Amniotic epithelial cell (primary cell): ENCODE results near the gene NINJ2.

Source experiments
- DNase-seq: peaks from one replicate; pipeline ENCODE4 v3.0.0-alpha.2; 2010; ENCODE audit warnings: low read depth

NINJ2 gene

GRCh38 chr12:673849-674248 lies 10.6 kb upstream of the NINJ2 start:
- DNase-seq: no peak

DNA sequence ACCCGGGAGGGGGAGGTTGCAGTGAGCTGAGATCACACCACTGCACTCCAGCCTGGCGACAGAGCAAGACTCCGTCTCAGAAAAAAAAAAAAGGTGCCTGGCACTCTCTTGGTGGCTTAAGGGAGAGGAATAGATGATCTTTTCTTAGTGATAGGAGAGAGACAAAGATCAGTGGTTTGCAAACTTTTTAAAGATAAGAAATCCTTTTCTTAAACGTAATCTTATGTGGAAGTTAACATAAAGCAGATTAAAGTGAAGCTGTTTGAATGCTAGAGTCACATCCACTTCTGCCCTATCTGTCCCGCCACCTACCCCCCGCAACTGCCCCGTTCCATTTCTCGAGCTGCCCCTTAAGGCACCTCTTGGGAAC lies 6.3 kb upstream of the NINJ2 start:
- no peak for DNase-seq

DNA sequence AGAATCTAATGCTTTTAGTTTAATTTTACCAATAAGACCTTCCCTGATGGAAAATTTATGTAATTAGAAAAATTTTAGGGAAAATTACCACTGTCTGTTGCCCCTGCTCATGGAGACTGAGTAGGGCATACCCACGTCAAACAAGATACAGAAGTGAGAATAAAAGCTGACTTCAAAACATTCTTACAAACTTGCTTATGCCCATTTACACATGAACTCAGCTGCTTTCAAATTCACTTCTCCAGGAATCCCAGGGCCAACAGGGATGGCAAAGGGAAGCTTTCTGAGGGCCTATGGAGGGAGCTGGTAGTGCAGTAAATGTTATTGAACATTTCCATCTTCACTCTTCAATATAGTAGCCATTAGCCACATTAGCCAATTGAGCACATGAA lies 4.8 kb upstream of the NINJ2 start:
- DNase-seq: no peak

- DNase-seq: peak; percentile 49
Observed at GRCh38 chr12:666766-667308, 3.6 kb upstream of the NINJ2 start.

- DNase-seq: no peak
Observed at GRCh38 chr12:666066-666465, 2.8 kb upstream of the NINJ2 start.

DNA sequence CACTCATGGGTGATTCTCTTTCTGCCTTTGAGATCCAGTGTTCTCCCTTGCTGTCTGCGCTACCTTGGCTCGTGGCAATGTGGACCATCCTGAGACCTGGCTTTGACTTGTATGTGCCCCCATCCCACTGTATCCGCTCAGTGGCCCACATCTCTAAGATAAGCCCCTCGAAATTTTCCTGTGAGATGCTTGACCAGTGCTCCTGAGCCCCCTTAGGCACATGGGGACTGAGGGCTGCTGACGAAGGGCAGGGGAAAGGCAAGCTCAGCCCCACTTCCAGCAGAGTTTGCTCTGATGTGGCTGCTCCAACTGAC lies 1.5 kb upstream of the NINJ2 start:
- DNase-seq: no peak

DNA sequence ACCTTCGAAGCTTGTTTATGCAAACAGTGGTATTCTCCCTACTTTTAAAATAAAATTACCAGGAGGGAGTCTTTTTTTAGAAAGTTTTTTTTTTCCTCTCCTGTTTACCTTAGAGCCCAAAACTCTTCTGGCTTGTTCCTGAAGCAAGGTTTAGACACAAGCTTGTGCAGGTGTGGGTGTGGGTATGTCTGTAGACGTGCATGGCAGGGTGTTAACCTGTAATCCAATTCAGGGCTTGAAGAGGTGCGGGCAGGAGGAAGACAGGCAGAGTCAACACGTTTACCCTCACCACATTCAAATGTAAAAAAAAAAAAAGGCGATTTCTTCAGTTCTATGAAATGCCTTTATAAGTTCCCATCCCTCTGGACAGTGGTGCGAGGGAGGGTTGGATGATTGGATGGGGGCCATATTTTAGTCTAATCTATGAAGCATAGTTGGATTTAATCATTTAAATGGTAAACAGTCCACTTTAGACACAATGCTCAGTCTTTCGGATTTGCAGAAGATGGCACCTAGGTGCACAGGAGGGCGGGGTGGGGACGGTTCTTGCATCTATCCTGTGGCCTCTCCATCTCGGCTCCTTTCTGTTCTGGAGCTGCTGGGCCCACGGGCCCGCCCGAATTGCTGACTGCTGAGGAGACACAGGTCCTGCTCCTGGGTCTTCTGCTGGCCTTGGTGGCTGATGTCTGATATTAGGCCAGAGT lies 982 bp upstream of the NINJ2 start:
- DNase-seq: no peak

GRCh38 chr12:662566-663292 lies 516 bp downstream of the NINJ2 start:
- DNase-seq: no peak

DNA sequence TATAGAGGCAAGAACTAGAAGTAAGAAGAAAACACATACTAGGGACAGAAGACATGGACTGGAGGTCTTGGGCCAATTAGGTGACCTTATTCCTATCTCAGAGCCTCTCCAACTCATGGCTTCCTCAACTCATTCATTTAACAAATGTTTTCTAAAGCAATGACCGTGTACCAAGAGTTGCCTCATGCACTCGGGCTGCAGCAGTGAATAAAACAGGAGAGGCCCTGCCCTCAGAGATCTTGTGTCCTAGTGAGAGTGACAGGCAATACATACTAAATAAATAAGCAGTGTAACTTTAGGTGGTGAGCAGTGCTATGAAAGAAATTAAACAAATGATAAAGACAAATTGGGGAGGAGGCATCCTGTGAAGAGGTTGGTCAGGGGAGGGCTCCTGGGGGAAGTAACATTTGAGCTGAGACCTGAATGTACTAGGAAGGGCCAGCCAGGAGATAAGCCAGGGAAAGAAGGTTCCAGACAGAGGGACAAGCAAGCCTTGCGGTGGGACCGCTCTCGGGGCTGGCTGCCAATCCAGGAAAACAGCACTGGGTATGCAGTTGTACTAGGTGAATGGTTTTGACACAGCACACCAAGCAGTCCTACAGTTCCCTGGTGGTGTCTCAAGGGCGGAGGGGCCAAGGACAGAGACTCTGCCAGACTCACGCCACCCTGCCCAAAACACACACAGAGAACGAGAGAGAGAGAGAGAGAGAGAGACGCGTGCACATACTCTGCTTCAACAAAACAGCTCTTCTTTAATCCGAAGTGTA lies 1.3 kb downstream of the NINJ2 start:
- DNase-seq: no peak

- DNase-seq: no peak
Observed at GRCh38 chr12:659090-659683, 4.1 kb downstream of the NINJ2 start.

GRCh38 chr12:650983-651382 lies 12.3 kb downstream of the NINJ2 start:
- no peak for DNase-seq

GRCh38 chr12:647385-648085 lies 15.7 kb downstream of the NINJ2 start:
- DNase-seq: no peak

DNA sequence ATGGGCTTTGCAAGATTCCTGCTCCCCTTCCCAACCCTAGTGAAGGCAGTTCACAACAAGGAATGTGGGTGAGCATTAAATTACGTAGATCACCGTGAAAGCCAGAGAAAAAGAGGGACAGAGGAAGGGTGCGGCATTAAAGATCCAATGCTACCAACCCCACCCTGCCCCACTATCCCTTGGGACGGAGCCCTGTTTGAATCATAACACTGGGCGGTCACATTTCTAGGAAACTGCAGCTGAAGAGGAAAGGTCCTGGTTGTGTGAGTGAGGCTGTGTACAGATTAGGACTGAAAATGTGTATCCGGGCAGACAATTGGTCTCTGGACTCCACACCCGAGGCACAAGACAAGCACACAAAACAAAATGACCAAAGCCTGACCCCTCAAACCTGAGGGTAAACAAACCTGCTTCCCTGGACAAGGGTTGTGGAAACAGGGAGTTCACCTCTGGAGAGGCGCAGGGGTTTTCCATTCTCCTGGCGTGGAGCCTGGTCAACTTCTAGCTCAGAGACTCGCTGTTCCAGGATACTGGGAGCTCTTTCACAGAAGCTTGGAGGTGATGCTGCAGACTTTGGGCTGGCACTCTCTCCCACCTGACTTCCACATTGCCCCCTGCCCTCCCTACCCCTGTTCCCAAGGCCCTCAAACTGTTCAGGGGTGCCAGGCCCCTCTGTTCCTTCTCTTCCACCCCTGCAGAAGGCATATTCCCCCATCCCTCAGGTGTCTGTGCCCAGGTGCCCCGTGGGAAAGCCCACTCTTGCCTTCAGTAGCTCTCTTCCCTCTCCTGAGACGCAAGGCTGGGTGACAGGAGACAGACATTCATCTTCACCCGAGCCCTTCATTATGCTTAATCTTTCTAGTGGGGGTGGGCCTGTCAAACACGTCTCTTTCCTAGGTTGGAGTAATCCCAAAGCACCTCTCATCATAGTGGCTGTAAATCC lies 16.5 kb downstream of the NINJ2 start:
- no peak for DNase-seq

DNA sequence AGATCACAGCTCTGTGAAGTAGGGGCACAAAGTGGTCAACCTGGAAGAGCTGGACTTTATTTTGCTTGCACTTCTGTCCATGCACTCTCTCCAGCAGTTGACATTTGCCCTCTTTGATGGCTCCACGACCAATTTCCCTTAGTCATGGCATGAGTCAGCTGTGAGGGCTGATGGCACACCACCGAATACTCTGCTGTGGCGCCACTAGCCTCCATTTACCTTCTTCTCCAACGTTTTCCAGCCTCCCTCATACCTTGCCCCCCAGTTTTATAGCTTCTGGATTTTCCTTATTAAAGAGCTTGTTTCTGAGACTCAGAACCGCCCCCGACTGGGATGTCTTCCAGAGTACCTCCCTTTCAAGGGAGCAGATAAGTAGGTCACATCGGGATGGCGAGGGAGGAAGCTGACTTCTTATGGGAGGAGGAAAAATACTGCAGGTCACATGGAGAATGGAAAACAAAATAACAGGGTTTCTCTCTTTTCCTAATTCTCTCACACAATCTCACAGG lies 17.6 kb downstream of the NINJ2 start:
- DNase-seq: peak; percentile 58

GRCh38 chr12:644818-645552 lies 18.3 kb downstream of the NINJ2 start:
- DNase-seq: peak; percentile 43

DNA sequence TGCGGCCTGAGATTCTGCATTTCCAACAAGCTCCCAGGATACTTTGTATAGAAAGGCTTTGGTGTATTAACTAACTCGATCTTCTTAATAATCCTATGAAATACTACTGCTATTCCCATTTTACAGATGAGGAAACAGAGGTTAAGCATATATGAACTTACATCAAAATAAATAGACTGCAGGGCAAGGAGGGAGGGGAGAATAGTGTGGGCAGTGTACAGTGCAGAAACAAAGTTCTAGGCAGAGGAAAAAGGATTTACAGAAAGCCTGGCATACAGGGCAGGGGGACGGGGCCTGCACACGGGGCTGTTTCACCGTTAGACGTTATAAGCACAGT lies 19.0 kb downstream of the NINJ2 start:
- DNase-seq: no peak

GRCh38 chr12:643475-644302 lies 19.6 kb downstream of the NINJ2 start:
- DNase-seq: no peak

DNA sequence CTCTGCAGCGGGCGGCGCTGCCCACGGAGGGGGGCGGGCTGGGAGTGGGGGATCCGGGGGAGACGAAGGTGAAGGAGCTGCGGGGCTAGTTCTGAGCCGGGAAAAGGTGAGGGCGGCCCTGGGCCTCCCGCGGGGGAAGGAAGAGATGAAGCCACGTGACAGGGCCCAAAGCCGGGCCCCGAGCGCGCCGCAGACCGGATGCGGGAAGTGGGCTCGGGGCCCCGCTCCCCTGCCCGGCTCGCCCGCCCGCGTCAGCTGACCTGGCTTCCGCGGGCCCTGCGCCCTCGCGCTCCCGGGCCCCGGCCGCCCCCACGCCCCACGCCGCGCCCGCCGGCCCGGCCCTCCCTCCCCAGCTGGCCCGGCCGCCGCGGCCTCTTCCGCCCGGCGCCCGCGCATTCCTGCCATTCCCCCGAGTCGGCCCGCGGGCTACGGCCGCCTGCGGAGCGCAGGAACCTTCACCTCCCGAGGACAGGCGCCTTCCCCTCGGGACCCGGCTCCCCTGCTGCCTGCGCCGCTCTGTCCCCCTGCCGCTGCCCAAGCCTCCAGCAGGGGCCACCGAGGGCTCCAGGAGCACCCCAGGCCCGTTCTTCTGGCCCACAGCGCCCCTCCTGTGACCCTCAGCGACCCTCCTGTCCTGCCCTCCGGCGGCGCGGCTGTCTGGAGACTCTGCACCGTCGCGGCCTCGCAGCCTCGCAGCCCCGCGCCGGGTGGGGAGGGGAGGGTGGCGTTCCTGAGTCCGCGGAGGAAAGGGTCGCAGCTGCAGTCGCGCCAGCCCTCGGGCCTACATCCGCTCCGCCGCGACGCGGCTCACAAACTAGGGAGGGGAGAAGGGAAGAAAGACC lies 20.4 kb downstream of the NINJ2 start:
- DNase-seq: peak; percentile 79
